Endothelial cell of umbilical vein (primary cell): Measurements from ENCODE around the gene RAB18.

ENCODE experiments used
- CTCF ChIP-seq, 2 donors: IDR thresholded peaks; 1 replicate in 1 of 2; 2 replicates in 1 of 2; pipeline ENCODE4 v1.5.1; 2011; ENCODE audit warnings: low read length in 2 of 2, mild to moderate bottlenecking in 2 of 2, moderate library complexity in 2 of 2, control low read depth in 1 of 2, inconsistent platforms in 1 of 2, low read depth in 1 of 2; ENCODE audit not compliant: insufficient read depth in 1 of 2; ENCODE audit errors: extremely low read depth in 1 of 2
- EZH2 ChIP-seq: IDR thresholded peaks from 2 replicates; pipeline ENCODE4 v1.6.1; 2012; ENCODE audit warnings: borderline replicate concordance, low read depth, mild to moderate bottlenecking, moderate library complexity, low read length, inconsistent platforms; ENCODE audit not compliant: severe bottlenecking
- GATA2 ChIP-seq: IDR thresholded peaks from 2 replicates; pipeline ENCODE4 v1.7.0; 2011; ENCODE audit warnings: low read depth, mild to moderate bottlenecking, moderate library complexity, mixed read lengths, low read length; ENCODE audit not compliant: insufficient read length, insufficient read depth
- MAX ChIP-seq: IDR thresholded peaks from 2 replicates; pipeline ENCODE4 v1.6.1; 2011; ENCODE audit not compliant: insufficient read depth, insufficient read length
- MYC ChIP-seq: IDR thresholded peaks from one replicate; pipeline ENCODE4 v1.6.1; 2011; ENCODE audit warnings: mild to moderate bottlenecking, low read depth, low read length
- POLR2A ChIP-seq: IDR thresholded peaks from 2 replicates; pipeline ENCODE4 v1.6.1; 2012; ENCODE audit warnings: low read depth, mild to moderate bottlenecking, control low read depth, low read length
- POLR2AphosphoS5 ChIP-seq: IDR thresholded peaks from 2 replicates; pipeline ENCODE4 v1.6.1; 2012; ENCODE audit warnings: low read depth, mild to moderate bottlenecking, control low read depth, low read length, moderate library complexity; ENCODE audit not compliant: insufficient read depth

- TF ChIP-seq MYC (no peak), POLR2AphosphoS5 (no peak), CTCF (IDR thresholded peaks at IDR 0.05; ENCODE audit: extremely low read depth in 1 of 2, insufficient read depth in 1 of 2, low read depth in 1 of 2, low read length in 2 of 2) (no peak), MAX (no peak), POLR2A (no peak), GATA2 (no peak), EZH2 (no peak)
Observed at GRCh38 chr10:27578316-27578715, 74.2 kb downstream of the RAB18 start.
